Iris pigment epithelial cell (primary cell): ENCODE measurements around the gene MCC.
A peak's percentile ranks its signal among the peaks of the same experiment; 100 is the strongest.

Experiments
- DNase-seq: peaks from one replicate; pipeline ENCODE4 v3.0.0-alpha.2; 2011; ENCODE audit warnings: low read depth

The MCC gene

DNA sequence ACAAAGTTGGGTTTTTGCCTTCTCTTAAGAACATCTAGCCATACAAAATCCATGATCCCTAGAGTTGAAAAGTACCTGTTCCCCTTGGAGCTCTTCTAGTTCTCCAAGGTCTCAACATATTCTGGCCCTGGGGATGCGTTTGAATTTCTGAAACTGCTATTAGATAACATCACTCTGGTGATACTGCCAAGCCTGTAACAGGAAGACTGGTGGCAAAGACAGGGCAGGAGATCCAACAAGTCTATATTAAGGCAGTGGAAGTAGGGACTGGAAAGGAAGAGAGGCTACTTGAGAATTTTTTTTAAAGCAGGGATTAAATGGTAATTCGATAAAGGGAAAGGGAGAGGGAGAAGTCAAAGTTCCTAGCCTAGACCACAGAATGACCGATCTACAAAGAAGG, 264.9 kb downstream of the MCC start:
- DNase-seq = no peak

DNA sequence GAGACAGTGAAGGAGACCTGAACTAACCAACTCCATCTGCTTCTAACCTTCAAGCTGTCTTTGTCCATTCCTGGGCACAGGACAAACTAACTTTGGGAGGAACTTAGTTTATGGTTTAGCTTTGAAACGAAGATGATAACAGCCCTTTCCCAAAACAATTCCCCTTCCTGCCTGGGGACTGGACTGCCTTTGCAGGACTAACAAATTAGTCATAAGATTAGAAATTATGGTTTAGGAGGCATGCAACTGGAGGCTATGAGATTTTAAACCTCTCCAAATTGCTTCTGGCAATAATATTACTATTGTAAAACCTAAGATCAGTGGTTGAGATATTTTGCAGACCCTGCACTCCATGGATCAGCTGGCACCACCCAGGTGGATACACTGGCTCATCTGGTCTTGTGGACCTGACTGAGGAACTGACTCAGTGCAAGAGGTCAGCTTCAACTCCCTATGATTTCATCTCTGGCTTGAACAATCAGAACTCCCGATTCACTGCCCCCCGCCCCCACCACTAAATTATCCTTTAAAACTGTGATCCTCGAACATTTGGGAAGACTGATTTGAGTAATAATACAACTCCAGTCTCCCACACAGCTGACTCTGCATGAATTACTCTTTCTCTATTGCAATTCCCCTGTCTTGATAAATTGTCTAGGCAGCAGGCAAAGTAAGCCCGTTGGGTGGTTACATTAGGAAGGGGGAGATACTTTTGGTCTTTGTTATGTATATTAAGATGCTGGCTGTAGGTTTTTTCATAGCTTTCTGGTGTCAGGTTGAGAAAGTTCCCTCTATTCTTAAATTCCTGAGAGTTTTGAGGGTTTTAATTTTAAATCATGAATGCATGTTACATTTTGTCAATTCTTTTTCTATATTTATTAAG, 266.7 kb downstream of the MCC start:
- no peak for DNase-seq

DNA sequence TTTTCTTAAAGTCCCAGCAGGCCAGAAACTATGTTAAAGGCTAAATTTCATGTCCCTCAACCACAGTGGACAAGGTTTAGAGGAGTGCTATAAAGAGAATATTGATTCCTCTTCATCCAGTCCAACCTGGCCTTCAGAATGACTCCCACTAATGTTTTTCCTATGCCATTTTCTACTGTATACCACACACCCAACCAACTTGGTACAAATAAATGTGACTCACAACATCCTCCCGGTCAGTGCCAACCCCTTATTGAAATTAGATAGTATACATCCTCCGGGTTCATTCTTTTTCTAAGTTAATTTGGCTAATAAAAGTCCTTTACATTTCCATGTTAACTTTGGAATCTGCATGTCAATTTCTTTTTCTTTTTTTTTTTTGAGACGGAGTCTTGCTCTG, 268.6 kb downstream of the MCC start:
- no peak for DNase-seq

DNA sequence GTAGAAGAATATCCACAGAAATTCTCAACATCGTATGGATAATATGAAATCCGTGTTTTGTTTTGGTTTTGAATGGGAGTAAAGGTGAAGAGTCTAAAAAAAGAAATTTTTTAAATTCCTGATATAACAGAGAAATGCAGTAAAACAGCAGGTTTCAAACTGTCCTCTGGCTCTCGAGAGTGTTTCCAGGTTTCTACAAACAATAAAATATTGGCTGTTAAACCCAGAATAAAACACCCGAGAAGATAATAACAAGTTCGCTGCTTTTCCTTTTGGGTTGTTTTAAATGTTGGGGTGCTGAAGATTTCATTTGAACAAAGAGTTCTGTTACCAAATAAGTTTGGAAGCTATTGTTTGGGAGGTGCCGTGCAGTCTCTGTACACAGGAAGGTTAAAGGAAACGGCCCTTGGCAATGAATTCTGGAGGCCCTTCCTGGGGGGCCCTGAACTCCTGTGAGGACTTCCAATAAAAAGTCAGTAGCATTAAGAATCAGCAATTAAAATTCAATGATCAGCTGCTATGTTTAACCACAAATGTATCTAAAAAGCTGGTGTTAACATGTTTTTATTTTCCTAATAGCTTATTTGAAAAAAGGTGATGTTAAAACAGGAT, 269.2 kb downstream of the MCC start:
- DNase-seq = no peak

DNA sequence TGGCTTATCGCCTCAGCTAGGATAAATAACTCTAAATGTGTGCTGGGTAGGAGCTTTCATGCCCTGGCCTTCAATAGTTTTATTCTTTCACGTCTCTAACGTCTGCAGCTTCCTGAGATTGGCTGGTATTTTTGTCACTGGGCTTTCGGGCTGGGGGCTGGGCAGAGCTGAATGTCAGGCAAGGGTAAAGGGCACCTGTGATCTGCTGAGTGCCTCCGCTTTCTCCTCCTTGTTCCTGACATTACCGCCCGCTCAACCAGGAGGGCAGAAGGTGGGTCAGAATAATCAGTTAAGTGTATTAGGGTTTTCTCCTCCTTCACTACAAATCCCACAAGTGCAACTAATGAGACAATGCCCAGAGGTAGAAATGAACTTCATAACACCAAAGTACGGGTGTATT, 270.1 kb downstream of the MCC start:
- no peak for DNase-seq

DNA sequence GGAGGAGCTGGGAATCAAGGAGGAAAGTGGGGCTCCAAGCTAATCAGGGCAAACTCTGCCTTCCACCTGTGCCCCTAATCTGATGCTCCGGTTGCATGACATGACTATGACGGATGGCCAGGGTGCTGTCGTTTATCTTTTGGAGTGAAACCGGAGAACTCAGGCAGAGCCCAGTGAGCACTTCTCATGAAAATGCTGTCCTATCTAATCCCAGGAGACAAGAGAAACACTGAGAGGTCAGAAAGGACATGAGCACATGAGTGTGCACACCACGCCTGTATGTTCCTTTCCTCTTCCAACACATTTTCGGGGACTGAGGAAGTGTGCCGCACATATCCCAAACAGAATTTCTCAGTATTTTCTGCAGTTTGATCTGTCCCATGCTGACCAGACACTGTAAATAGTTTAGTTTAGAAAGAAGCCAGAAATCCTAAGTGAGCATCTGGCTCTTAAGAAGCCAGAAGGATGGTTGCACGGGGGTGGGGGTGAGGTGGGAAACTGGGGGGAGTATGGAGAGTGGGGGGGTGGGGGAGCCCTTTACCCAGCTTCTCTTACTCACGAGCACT, 270.6 kb downstream of the MCC start:
- no peak for DNase-seq

DNA sequence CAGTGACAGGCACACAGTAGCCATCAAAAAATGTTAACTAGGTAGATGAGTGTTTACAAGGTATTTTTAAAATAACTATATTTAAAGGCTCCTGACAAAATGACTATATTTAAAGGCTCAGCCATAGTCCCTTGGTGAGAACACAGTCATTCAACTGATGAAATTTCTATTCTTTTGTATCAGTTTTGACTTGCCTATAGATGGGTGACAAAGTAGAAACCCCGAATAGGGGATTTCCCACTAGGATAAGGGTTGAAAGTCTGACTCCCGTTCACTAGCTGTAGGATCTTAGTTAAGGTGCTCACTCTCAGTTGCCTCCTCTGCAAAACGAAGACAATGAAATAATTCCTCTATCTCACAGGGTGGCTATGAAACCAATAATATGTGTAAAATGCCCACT, 271.7 kb downstream of the MCC start:
- no peak for DNase-seq

DNA sequence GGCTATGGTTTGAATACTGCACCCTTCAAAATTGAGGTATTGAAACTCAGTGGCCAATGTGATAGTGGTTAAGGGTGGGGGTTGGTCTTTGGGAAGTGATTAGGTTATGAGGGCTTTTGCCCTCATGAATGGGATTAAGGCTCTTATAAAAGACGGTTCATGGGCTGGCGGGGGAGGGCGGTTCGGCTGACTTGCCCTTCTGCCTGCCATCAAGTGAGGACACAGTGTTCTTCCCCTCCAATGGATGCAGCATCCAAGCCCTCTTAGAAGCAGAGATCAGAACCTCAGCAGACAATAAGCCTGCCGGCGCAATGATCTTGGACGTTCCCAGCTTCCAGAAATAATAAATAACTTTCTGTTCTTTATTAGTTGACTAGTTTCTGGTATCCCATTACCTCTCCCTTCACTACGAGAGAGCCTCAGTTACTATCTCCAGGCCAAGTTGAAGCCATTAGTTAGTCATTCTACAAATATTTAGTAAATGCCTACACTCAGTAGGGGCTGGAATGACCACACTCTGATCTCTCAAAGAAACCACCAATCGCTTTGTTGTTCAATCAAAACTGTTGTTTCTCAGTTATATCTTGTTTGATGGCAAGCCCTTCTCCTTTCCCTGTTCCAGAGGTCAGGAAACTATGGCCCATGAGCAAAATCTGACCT, 272.7 kb downstream of the MCC start:
- DNase-seq = peak; percentile 72

DNA sequence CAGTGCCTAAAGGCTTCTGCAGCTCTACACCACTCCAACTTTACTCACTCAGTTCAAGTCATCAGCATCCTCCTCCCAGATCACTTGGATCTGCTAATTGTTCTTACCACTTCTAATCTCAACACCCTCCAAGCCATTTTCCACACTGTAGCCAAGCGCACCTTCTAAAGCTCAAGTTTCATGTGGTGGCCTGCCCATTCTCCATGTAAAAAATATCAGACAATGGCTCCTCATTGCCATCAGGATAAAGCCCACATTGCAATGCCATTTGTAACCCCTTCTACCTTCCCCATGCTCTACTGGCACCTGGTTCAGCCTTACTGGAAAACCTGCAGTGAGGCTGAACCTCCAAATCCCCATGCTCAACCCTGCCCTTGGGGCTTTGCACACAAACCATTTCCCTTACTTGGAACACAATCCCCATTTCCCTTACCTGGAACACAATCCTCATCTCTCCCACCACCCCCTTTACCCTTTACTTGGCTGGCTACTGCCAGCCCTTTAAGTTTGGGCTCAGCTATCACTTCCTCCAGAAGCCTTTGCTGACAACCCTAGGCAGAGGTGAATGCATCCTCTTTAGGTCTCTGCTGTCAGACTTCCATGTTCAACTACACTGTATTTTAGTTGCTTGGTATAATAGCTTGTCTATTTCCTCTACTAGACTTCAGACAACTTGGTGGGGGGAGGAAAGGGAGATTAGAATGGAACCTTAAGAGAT, 273.5 kb downstream of the MCC start:
- no peak for DNase-seq

DNA sequence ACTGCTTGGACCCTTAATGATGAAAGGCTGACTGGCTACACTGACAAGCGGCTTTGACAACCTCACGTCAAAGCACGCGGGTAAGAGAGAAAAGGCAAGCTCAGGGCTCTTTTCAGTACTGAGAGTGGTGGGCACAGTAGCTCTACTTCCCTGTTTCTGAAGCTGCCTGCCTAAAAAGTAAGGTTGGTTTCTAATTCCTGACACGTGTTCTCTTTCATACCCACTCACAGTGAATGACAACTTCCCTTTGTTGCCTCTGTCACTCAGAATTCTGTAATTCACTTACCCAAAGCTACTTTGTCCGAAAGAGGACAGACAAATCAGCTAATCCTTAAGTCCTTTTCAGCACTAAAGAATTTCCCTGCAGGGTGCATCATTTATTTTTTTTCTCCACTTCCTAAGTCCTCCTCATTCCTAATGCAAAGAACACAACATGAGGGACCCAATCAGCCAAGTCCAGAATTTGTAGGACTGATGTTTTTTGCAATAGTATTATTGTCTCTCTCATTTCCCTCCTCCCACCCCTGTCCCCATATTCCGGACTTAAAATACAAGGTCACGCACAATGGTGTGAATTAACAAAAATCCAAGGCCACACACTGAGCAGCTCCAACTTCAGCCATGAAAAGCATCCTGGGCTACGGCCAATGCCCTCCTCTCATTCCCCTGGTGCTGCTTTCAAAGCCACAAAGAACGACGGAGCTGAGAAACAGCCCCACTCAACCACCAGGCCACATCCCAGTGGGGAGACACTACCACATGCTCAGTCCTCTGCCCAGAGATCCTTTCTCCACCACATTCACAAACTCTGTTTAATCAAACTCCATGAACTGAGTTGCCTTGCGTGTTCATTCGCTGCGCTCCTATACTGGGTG, 274.5 kb downstream of the MCC start:
- DNase-seq = no peak

DNA sequence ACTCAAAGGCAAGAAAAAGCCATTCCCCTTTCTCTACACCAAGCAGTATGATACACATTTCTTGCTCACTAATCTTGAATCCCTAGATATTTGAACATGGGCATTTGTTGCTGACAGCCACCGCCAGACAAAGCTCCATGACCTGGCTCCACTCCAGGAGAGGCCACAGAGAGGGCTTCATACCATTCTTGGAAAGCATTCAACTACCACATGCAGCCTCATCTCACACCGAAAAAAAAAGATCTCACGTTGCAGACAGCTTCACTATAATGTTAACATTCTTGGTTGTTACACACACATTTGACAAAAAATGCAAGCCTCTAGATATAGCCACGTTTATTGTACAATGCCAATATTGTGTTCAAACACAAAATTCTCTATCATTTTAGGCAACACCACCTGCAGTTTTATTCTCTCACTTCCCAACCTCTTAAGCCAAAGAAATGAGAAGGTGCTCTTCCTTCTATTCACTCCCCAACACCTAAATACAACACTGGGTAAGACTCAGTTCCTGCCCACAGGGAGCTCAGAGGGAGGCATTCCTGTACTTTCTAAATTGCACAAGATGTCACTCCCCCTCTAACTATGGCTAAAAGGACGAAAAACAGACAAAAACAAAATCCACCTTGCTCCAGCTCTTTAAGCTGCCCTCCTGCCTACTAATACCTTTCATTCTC, 275.9 kb downstream of the MCC start:
- peak; percentile 75 for DNase-seq

DNA sequence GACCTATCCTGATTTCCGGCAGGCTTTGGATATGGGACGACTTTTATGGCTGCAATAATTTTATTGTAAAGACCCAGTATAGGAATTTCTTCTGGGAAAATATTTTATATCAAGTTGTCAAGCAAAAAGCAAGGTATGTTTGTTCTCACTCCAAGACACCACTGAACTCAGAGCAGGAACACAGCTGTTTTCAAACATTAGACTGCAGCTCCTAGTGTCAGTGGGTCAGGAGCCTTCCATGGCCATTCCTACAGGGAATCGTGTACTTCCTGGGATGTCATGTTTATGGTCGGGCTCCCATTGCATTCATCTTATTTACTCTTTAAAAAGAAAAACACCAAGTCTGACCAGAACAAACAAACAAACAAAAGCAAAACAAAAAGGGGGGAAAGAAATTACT, 278.8 kb downstream of the MCC start:
- DNase-seq = no peak

DNA sequence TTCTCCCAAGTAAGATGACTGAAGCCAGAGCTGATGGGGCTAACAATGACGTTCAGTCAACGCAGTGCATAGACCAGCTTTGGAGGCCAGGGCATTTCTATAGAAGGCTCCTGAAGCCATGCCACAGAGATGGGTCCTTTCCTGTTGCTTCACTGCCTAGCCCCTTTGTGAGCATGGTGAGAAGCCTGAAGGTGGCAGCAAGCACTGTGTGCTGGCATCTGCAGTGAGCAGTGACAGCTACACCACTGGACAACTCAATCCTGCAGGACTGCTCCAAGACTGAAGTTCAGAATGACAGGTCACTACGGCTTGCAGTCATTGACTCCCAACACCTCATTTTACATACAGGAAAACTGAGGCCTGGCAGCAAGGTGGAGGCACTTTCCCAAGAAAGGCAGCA, 282.4 kb downstream of the MCC start:
- DNase-seq = no peak

DNA sequence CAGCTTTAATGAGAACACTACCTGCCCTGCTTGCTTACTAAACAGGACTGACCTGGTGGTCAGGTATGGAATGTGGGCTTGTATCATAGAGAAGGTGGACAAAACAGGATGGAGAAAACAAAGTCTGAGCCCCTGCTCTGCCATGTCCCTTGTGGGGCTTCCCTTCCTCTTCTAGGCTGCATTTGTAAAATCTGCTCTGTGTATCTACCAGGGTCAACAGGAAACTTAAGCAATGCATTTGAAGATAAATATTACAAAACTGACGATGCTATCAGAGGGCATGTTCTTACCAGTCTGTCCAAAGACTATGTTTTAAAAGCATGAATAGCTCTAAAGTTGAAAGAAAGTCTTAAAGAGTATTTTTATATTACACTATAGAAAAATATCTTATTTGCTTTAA, 282.9 kb downstream of the MCC start:
- DNase-seq = peak; percentile 59

DNA sequence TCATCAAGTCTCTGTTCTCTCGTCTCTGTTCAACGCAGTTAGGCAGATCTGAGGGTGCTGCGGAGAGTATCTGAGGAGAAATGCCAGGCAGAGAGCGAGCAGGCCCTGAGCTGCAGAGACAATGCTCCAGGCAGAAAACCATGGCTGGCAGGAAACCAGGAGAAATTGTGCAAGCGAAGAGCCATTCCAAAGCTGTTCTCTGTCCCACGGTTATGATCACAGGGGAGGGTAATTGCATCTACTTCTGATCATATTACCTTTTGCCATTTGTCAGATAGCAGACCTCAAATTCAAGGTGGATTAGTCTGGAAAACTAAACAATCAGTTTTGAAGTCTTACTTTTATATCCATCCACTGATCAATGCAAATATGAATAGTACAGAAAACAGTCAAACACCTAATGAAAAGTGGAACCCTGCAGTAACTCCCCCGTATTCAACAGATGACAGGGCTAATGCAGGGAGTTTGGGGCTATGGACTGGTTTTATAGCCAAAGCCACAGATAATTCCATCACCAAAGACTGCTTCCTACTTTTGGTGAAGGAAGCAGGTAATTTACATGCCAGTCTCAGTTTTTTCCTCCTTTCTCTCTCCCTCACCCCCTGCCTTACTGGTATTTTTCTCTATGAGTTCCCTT, 283.6 kb downstream of the MCC start:
- DNase-seq = peak; percentile 77

DNA sequence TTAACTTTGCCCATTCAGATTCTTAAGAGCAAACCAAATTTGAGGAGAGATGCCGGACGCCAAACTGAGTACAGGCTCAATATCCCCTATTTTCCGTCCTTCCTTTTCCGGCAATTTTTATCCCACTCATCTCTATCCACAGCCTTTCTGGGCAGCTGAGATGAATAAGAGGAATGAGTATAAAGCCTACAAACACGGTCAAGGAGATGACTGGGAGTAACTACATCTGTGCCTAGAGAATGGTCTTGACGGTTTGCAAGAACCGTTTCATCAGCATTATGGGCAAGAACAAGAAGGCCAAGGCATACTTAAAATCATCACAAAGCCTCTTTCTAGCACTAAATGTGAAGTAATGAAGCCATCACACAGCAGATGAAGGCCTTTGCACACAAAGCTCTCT, 284.3 kb downstream of the MCC start:
- DNase-seq = no peak

DNA sequence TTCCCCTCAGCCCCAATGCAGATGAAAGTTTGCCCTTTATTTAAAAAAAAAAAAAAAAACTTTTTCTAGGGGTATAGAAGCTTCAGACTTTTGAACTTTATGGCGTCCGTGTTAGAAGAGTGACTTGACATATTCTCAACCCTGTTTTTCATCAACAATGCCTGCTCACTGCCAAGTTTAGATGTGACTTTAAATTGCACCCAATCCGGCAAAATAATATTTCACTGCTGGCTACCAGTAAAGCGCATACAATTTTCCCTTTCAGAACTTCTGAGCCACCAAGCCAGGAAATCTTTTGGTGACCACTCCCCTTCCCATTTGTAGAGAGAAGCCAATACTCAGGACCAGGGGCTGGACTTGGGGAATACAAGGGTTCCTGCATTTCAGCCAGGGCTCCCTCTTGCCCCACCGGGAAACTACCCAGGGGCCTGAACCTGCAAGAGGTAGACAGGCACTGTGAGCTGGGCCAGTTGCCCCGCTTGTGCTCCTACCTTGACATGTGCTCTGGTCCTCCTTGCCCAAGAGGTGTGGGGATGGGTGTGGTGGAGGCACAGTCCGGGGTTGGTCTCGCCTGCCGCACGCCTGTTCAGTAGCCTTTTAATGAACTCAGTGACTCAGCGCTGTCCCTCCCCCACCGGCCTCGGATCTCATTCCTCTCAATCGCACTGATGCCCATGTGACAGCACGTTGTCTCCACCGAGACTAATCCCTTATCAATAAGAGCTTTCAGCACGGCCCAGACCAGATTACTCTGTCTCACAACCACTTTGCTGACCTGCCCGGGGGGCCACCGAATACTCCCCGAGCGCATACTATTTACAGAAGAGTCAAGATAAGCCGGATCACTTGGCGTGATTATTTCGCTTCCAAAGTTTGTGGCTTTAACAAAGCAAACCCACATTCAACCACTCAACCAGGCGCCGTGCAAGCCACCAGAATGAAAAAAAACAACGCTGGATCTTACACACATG, 285.2 kb downstream of the MCC start:
- peak; percentile 84 for DNase-seq

DNA sequence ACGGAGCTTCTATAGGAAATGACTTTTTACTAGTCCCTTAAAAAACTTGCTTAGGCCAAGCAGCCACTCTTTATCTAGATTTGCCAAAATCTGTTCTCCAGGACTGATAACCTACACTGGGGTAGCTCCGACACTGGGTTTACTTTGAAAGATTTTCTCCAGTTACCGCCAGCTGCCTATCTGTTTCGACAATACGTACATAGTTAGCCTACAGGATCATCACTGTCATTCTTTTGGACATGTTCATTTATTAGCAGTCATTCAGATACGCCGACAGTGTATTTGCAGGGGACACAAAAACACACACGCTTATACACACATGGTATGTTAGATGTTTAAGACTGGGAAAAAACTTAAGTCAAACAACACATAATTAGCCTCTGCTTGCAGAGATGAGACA, 286.0 kb downstream of the MCC start:
- no peak for DNase-seq

DNA sequence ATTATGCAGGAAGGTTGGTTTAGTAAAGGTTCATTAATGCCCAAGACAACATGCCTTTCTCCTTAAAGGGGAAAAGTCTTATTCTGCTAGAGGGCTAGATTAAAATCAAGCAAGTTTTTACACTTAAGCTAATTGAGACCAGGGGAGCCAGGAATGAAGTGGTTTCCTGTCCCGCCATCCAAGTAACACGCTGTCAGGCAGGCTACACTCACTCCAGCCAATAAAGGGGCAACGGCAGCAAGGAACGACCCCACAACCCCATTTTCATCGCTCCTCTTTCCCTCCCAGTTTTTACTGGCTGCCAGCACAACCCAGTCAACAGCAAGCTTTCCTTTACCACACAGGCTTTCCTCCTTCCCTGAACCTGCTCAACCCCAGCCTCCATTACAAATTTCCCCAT, 286.5 kb downstream of the MCC start:
- no peak for DNase-seq
